OCI-LY7 (cell line): ENCODE results near the gene CCDC148. TPM values are rescaled to one million over a fixed set of nuclear protein-coding genes. Genes with fewer than 3 reads are reported as not detected.

Source experiments
- BruUV-seq: library from RNA; stranded (reverse); fragments of 400-500 nt; replicated peaks from 2 replicates; lab custom pipeline; 2021; lab: Mats Ljungman, UMichigan
- CTCF ChIA-PET: fragments of 300-600 bp; sonication (Branson Sonifier 250); formaldehyde crosslinking; loops from one replicate; lab custom pipeline; 2022; ENCODE audit warnings: antibody characterized with exemption; ENCODE audit not compliant: unreplicated experiment; lab: Charles Lee
- POLR2A ChIA-PET: fragments of 300-600 bp; sonication (Branson Sonifier 250); formaldehyde crosslinking; loops from one replicate; lab custom pipeline; 2022; ENCODE audit warnings: antibody characterized with exemption; lab: Charles Lee
- DNase-seq: peaks from one replicate; pipeline ENCODE4 v3.0.0-alpha.2; 2015; ENCODE audit warnings: low spot score
- H2AFZ ChIP-seq: fragments of 200-600 bp; sonication (generic), shearing (Covaris generic); 2 replicates; pipeline ENCODE4 v1.6.1; 2014; ENCODE audit warnings: mild to moderate bottlenecking, antibody characterized with exemption, low read length, moderate library complexity
- H3K27ac ChIP-seq: fragments of 200-600 bp; sonication (generic); 2 replicates; pipeline ENCODE4 v1.5.1; 2014; ENCODE audit warnings: mixed run types, low read depth, mild to moderate bottlenecking, moderate library complexity, low read length, inconsistent platforms; ENCODE audit not compliant: poor library complexity, severe bottlenecking
- H3K36me3 ChIP-seq: fragments of 200-600 bp; sonication (generic); 2 replicates; pipeline ENCODE4 v1.6.1; 2014; ENCODE audit warnings: mild to moderate bottlenecking, antibody characterized with exemption, low read length, moderate library complexity, mixed read lengths; ENCODE audit not compliant: insufficient read depth
- H3K4me1 ChIP-seq: fragments of 200-600 bp; sonication (generic); 2 replicates; pipeline ENCODE4 v1.5.1; 2014; ENCODE audit warnings: mild to moderate bottlenecking, low read length; ENCODE audit not compliant: insufficient read depth, poor library complexity, severe bottlenecking
- H3K4me2 ChIP-seq: fragments of 200-600 bp; sonication (generic); 2 replicates; pipeline ENCODE4 v1.6.1; 2014; ENCODE audit warnings: mild to moderate bottlenecking, low read length
- H3K4me3 ChIP-seq: fragments of 200-600 bp; sonication (generic); 2 replicates; pipeline ENCODE4 v1.5.1; 2014; ENCODE audit warnings: mild to moderate bottlenecking, low read depth, low read length; ENCODE audit not compliant: poor library complexity, severe bottlenecking
- H3K79me2 ChIP-seq: fragments of 200-600 bp; sonication (generic); 2 replicates; pipeline ENCODE4 v1.6.1; 2016; ENCODE audit warnings: low read depth, mild to moderate bottlenecking, low read length, moderate library complexity, mixed read lengths; ENCODE audit not compliant: insufficient read depth
- H3K9me2 ChIP-seq: fragments of 200-600 bp; sonication (generic); 2 replicates; pipeline ENCODE4 v1.6.1; 2016; ENCODE audit warnings: mild to moderate bottlenecking, low read length, mixed read lengths; ENCODE audit not compliant: insufficient read depth
- H3K9me3 ChIP-seq: fragments of 200-600 bp; sonication (generic); 2 replicates; pipeline ENCODE4 v1.6.1; 2014; ENCODE audit warnings: mild to moderate bottlenecking, mixed run types, low read length, mixed read lengths
- H4K20me1 ChIP-seq: fragments of 200-600 bp; sonication (generic); 2 replicates; pipeline ENCODE4 v1.6.1; 2014; ENCODE audit warnings: mild to moderate bottlenecking, antibody characterized with exemption, low read length, moderate library complexity, mixed read lengths; ENCODE audit not compliant: insufficient read depth
- EZH2phosphoT487 ChIP-seq: fragments of 200-600 bp; sonication (generic); IDR thresholded peaks from 2 replicates; pipeline ENCODE4 v1.6.1; 2018; ENCODE audit warnings: low read depth, borderline replicate concordance, mild to moderate bottlenecking, mixed run types, antibody characterized with exemption, low read length, moderate library complexity, mixed read lengths
- intact Hi-C: fragments of 100-400 bp; cut with micrococcal nuclease; formaldehyde crosslinking; loops from one replicate; pipeline ENCODE4 v1.10.0; 2022; ENCODE audit not compliant: unreplicated experiment
- total RNA-seq, 2 experiments: library from RNA; depleted of rRNA in 1 of 2; stranded (reverse); fragments of >200 nt in 1 of 2; shearing (Covaris generic) in 1 of 2; gene quantifications; 2 replicates each; pipeline ENCODE4 v1.2.3, GENCODE V29; 2014 to 2022
- TF ChIP-seq, protein P1 (sequence below): fragments of 200-600 bp; sonication (generic); conservative IDR thresholded peaks from 2 replicates; pipeline ENCODE4 v1.5.1; 2014; ENCODE audit warnings: mild to moderate bottlenecking, antibody characterized with exemption, low read length, moderate library complexity, mixed read lengths

The CCDC148 gene
- total RNA-seq, 2 experiments from 2014 or later = 0.19 to 0.99 TPM

- CTCF ChIA-PET = no interaction called here
- no peaks in the 10 kb centered on the region for H3K9me3 ChIP-seq
- no peaks in the 10 kb centered on the region for H3K9me2 ChIP-seq
- peaks cover 12% of the 10 kb centered on the region for H3K4me1 ChIP-seq
- H3K27ac ChIP-seq = no peak overlapping the region
- DNase-seq = no peak
- no TSS peak for BruUV-seq
- intact Hi-C loops = no loop called here
- H3K36me3 ChIP-seq = no peaks in the 10 kb centered on the region
- peaks cover 40% of the 10 kb centered on the region for H3K79me2 ChIP-seq
- no peak overlapping the region for H3K4me2 ChIP-seq
- peaks cover 42% of the 10 kb centered on the region for H4K20me1 ChIP-seq
- TF ChIP-seq, protein P1, sequence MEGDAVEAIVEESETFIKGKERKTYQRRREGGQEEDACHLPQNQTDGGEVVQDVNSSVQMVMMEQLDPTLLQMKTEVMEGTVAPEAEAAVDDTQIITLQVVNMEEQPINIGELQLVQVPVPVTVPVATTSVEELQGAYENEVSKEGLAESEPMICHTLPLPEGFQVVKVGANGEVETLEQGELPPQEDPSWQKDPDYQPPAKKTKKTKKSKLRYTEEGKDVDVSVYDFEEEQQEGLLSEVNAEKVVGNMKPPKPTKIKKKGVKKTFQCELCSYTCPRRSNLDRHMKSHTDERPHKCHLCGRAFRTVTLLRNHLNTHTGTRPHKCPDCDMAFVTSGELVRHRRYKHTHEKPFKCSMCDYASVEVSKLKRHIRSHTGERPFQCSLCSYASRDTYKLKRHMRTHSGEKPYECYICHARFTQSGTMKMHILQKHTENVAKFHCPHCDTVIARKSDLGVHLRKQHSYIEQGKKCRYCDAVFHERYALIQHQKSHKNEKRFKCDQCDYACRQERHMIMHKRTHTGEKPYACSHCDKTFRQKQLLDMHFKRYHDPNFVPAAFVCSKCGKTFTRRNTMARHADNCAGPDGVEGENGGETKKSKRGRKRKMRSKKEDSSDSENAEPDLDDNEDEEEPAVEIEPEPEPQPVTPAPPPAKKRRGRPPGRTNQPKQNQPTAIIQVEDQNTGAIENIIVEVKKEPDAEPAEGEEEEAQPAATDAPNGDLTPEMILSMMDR = no peak
- no peak for TF ChIP-seq EZH2phosphoT487
- no peak overlapping the region for H3K4me3 ChIP-seq
- POLR2A ChIA-PET = interaction anchor here (0.6 to 0.8 kb wide), 3 partner anchors 19 to 44 kb away, joined by 3 to 5 read pairs (median 3); no protein-coding TSS in a partner anchor
- no peak overlapping the region for H2AFZ ChIP-seq
Observed at GRCh38 chr2:158463496-158464095, 7.0 kb upstream of the CCDC148 start.

GRCh38 chr2:158460632-158461297 is 4.2 kb upstream of the CCDC148 start:
- intact Hi-C loops = no loop called here
- DNase-seq = no peak
- no peaks in the 10 kb centered on the region for H3K36me3 ChIP-seq
- no peak for TF ChIP-seq EZH2phosphoT487
- TF ChIP-seq, protein P1 = 0 out of 2 replicates have a peak, but pooled peaks have one; percentile 23
- H4K20me1 ChIP-seq = peaks cover 47% of the 10 kb centered on the region
- H3K9me2 ChIP-seq = no peaks in the 10 kb centered on the region
- H3K4me3 ChIP-seq = no peak overlapping the region
- no peak overlapping the region for H3K4me2 ChIP-seq
- no peak overlapping the region for H3K27ac ChIP-seq
- CTCF ChIA-PET = no interaction called here
- H3K79me2 ChIP-seq = peaks cover 40% of the 10 kb centered on the region
- H3K4me1 ChIP-seq = peaks cover 23% of the 10 kb centered on the region
- H2AFZ ChIP-seq = no peak overlapping the region
- POLR2A ChIA-PET = interaction anchor here (0.8 to 0.9 kb wide), 2 partner anchors 13 to 1048 kb away, joined by 3 read pairs; no protein-coding TSS in a partner anchor
- no TSS peak for BruUV-seq
- H3K9me3 ChIP-seq = no peaks in the 10 kb centered on the region
